CD4-positive, alpha-beta T cell treated with Interleukin-15 for 4 hours (primary cell): ENCODE results near the gene LMCD1.

ENCODE experiments used
- DNase-seq: peaks from one replicate; pipeline ENCODE4 v3.0.0-alpha.2; 2020; ENCODE audit warnings: low spot score

Gene LMCD1

DNA sequence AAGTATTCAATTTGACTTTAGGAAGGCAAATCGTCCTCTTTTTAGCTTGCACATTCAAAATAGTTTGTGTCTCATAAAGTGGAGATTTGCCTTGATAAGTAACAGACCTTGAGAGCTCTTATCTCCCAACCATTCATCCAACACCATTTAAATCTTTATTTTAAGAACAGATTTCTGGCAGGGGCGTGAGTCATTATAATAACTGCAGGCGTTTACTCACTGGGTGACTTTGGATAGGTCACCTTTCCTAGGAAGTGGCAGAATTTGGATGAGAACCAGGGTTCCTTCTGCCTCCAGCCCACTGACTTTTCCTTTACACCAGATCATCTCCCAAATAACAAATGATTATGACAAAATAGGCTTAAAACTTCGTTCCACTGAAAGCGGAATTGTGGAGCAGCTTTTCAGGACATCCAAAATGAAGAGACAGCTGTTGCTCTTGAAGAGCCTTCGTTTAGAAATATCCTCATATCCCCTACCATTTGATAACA is 5.0 kb downstream of the LMCD1 start:
- no peak for DNase-seq

- no peak for DNase-seq
Observed at GRCh38 chr3:8507496-8507895, 5.9 kb downstream of the LMCD1 start.

- no peak for DNase-seq
Observed at GRCh38 chr3:8509961-8510360, 8.3 kb downstream of the LMCD1 start.

DNA sequence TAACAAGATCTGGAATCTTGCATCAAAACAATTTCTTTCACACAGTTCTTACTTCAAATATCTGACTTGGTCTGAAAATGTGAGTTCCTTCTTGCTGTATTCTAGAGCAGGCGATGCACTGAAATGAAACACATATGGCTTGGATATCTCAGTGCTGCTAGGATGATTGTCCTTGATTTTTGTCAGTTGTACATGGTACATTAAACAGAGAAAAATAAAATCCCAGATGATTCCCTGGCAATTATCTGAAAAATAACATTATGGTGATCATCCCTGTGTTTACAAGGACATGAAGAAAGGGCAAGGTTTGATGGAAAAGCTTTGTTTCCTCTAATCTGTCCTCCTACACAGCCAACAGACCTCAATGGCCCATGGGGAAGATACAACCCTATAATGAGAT is 10.6 kb downstream of the LMCD1 start:
- no peak for DNase-seq

- no peak for DNase-seq
Observed at GRCh38 chr3:8516047-8516661, 14.5 kb downstream of the LMCD1 start.

DNA sequence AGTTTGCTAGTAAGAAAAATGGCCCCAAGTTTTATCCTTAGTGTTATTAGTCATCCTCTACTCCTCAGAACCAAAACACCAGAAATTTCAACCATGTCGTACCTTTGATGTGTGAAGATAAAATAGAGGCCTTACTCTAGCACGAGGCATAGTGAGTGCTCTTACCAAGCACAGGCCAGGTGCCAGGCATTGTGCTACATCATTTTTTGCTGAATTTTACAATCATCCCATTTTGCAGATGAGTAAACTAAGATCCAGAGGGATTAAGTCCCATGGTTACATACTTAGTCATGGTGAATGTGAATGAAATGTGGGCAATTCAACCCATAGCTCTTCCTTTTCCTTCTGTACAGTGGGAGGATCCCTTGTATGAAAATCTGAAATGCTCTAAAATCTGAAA is 15.2 kb downstream of the LMCD1 start:
- no peak for DNase-seq

DNA sequence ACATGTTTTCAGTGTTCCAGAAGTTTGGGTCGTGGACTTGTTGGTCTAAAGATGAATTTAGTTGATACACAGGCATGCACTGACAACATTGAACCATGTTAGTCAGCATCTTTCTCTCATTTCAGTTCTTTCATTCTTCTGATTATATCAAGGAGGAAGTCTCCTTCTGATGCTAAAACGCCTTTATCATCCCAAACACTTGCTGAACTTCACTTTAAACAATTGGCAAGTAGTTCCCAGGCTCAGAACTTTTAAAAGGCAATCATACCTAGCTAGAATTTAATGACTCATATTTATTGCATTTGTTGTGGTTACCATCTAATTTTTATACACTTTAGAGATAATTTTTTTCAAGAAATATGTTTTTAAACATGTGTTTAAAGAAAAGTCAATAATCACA is 15.9 kb downstream of the LMCD1 start:
- no peak for DNase-seq

- no peak for DNase-seq
Observed at GRCh38 chr3:8518138-8518537, 16.5 kb downstream of the LMCD1 start.

GRCh38 chr3:8519156-8519555 is 17.5 kb downstream of the LMCD1 start:
- no peak for DNase-seq

- DNase-seq, result no peak
Observed at GRCh38 chr3:8519774-8520448, 18.3 kb downstream of the LMCD1 start.

DNA sequence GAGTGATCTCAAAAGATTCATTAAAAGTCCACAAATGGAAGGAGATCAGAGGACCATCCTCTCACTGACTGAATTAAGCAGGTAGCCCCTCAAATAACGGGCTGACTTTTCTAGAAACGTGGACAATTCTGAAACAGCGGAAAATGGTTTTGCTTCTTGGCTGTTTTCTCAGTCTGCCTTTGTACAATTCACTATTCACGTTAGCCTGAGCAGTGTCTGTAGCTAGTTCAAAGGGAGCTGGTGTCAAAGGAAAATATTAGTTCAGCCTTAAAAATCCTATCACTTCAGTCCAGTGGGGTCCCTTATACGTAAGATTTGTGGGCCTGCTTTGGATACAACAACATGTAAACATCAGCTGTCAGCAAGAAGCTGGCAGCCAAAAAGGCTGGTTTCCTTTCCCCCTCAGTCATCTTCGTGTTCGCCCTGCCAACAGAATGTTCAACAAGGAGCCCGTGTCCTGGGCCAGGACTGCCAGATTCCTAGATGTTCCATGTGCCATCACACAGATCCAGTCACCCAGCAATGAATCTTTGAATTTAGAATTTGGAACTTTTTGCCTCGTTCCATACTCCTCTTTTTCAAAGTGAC is 19.3 kb downstream of the LMCD1 start:
- no peak for DNase-seq

- no peak for DNase-seq
Observed at GRCh38 chr3:8523041-8523440, 21.4 kb downstream of the LMCD1 start.

- DNase-seq, result no peak
Observed at GRCh38 chr3:8524249-8524648, 22.6 kb downstream of the LMCD1 start.

- no peak for DNase-seq
Observed at GRCh38 chr3:8524656-8525399, 23.2 kb downstream of the LMCD1 start.

- no peak for DNase-seq
Observed at GRCh38 chr3:8525893-8526292, 24.3 kb downstream of the LMCD1 start.

GRCh38 chr3:8529181-8529637 is 27.6 kb downstream of the LMCD1 start:
- DNase-seq, result no peak

GRCh38 chr3:8529738-8530525 is 28.3 kb downstream of the LMCD1 start:
- no peak for DNase-seq

DNA sequence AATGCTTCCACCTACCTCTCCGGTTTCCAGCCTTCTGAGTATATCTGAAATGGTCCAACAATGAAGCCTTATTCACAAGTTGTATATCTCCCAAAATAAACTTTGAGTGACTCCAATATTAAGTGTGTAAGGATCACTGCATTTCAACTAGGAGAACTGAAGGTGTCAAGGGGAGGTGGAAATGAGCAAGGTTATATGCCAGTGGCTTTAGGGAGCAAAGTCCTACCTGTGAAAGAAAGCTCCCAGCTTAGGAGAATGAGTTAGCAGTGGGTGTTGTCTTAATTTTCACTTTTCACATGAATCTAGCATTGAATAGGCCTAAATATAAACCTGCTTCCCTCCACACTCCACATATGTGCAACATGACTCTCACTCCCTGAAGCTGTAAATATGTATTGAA is 29.0 kb downstream of the LMCD1 start:
- no peak for DNase-seq

DNA sequence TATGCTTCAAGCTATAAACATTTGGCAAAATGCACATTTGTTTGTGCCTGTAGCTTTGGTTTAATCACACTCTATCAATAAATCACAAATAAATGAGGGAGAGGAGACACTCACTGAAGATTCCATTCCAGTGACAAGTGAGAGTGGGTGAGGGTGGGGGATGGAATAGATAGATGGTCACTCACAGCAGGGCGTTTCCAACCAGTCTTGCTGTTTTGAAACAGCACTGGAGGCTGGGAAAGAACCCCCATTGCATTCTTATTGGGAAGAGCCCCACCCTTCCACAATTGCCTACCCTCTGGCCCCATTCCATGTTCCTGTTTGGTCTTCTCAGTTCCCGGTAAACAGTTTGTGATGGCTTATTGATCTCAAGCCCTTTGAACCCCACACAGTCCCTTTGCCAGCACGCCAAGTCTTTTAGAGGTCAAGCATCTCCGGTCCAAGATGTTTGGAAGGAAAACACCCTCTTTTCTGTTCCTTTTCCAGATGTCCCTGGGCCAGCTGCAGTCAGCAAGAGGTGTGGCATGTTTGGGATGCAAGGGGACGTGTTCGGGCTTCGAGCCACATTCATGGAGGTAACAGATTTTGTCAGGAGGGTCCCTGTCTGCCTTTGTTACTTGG is 30.7 kb downstream of the LMCD1 start:
- DNase-seq, result no peak

DNA sequence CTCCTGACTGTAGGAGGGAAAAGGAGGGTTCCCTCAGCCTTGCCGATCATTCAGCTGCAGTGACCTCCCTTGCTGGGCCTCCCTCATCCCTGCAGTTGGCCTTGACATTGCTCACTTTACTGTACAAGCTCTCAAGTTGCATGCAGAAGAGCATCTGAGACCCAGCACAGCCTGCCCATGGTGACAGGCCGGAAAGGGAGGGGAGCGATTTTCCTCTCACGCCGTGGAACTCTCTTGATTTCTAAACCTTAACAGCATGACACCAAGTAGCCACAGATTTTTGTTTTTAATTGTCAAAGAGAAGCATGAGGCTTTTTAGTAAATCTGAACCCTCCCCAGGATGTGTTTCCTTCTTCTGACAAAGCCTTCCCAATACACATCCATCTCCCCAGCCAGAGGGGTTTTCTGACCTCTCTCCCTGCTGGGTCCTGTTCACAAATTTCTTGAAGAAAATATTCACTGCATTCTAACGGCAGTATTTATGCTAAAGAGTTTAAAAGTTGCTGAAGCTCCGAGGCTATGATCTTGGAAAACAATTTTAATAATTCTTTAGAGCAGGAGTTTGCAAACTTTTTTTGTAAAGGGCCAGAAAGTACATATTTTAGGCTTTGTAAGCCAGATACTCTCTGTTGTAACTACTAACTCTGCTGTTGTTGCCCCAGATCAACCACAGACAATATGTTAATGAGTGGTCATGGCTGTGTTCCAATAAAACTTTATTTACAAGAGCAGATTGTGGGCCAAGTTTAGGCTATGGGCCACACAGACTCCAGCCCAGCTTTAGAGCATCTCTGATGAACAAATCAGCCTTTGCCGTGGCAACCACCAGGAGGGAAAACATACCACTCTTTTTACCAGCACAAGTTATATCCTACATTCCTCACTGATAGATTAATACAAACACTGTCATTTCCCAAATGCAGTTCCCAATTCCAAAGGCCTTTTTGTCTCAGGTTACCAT is 34.8 kb downstream of the LMCD1 start:
- DNase-seq, result no peak
